ENCODE measurements around the gene MPHOSPH9. TPM values are rescaled to one million over a fixed set of nuclear protein-coding genes. Genes with fewer than 3 reads are reported as not detected.

The MPHOSPH9 gene
- total and polyA plus RNA-seq, 8 donors = 3.3 to 13.4 (median 6.8) TPM

DNA sequence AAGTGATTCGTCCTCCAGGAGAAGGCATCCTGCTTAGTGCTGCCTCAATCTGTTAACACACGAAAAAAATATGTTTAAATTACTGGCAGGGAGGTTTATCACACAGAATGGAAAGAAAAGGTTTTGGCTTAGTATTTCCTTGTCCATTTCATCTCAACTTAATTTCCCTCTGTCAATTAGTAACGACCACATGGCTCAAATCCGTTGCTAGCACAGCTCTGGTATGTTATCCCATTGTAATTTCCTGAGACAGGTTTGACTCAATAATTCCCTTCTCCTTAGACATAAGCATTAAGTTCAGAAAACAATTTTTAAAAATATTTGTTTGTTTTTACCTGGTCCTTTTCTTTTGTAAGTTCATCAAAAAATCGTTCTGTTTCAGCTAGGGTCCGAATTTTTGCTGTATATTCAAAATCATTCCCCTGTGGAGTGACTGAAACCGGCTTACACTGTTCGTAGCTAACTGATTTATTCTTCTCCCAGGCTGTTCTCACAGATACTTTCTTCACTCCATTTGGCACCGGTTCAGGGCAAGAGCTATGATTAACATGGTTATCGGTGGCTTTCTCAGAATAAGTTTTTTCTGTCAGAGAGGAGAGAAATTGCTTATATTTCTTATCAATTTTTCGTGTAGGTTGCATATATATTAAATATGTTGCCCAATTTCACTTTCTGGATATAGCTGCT is 72.0 kb downstream of the MPHOSPH9 start:
- H3K27ac ChIP-seq = peak overlapping the region; percentile 1 to 47 (median 40)
- WGBS, 2 donors = 47 to 50% methylated on average over 11 of the region's 11 CpGs
- ATAC-seq = peak in 3 of 4 donors; percentile 31 to 62 (median 47)
- H3K4me3 ChIP-seq = no peak overlapping the region
- no peaks in the 10 kb centered on the region for H3K36me3 ChIP-seq
- no peaks in the 10 kb centered on the region for H3K9me3 ChIP-seq
- peaks cover 4 to 22% (median 15%) of the 10 kb centered on the region in 3 donors for H3K4me1 ChIP-seq
- no peak for DNase-seq
- TF ChIP-seq, protein P1, sequence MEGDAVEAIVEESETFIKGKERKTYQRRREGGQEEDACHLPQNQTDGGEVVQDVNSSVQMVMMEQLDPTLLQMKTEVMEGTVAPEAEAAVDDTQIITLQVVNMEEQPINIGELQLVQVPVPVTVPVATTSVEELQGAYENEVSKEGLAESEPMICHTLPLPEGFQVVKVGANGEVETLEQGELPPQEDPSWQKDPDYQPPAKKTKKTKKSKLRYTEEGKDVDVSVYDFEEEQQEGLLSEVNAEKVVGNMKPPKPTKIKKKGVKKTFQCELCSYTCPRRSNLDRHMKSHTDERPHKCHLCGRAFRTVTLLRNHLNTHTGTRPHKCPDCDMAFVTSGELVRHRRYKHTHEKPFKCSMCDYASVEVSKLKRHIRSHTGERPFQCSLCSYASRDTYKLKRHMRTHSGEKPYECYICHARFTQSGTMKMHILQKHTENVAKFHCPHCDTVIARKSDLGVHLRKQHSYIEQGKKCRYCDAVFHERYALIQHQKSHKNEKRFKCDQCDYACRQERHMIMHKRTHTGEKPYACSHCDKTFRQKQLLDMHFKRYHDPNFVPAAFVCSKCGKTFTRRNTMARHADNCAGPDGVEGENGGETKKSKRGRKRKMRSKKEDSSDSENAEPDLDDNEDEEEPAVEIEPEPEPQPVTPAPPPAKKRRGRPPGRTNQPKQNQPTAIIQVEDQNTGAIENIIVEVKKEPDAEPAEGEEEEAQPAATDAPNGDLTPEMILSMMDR (IDR thresholded peaks at IDR 0.05) = no peak
- H3K27me3 ChIP-seq = no peaks in the 10 kb centered on the region
- FAIRE-seq = no peak
- intact Hi-C loops (cut with DNase I) = no loop called here

DNA sequence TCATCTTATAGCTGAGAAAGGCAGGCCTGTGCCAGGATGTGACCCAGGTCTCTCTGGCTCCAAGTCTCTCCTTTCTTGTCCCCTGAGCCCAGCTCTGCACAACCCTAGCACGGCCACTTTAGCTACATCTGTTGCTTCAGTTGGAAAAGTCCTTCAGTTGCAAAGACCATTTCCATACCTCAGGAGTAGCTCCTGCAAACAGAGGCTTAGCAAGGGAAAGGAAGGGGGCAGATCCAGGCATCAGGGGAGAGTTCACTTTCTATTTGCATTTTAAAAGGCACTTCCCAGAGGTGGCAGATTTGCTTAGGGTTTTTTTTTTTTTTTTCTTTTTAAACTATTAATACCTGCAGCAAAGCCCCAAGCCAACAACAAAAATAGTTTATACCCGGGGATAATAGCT is 79.0 kb downstream of the MPHOSPH9 start:
- no peak overlapping the region for H3K4me3 ChIP-seq
- ATAC-seq (no peak), FAIRE-seq (no peak), DNase-seq (no peak)
- no peaks in the 10 kb centered on the region for H3K9me3 ChIP-seq
- 75 to 82% methylated on average over 2 of the region's 2 CpGs for WGBS, 2 donors
- intact Hi-C loops (cut with DNase I) = no loop called here
- H3K27me3 ChIP-seq = no peaks in the 10 kb centered on the region
- H3K27ac ChIP-seq = no peak overlapping the region
- TF ChIP-seq, protein P1 (IDR thresholded peaks at IDR 0.05) = no peak
- H3K36me3 ChIP-seq = no peaks in the 10 kb centered on the region
- H3K4me1 ChIP-seq = peaks cover 0 to 11% (median 0%) of the 10 kb centered on the region in 3 donors

DNA sequence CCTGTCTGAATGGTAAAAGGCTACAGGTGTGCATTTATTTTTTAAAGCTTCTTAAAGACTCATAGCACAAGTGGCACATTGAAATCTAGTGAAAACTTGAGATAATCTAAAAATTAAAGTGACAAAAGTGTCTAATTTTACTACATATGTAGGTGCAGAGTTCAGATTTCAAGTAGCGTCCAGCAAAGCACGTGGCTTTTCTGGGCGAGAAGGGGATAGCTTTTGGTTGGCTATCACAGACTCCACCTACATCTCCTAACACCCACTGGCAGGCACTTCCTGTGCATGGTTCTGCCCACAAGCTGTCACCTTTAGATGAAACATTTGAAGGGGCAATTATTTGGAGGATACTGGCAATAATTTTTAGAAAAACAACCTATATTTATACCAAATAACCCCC is 80.1 kb downstream of the MPHOSPH9 start:
- H3K4me3 ChIP-seq = no peak overlapping the region
- no peaks in the 10 kb centered on the region for H3K36me3 ChIP-seq
- FAIRE-seq (no peak), ATAC-seq (no peak), DNase-seq (peak in 1 of 6 donors; percentile 4)
- no peaks in the 10 kb centered on the region for H3K27me3 ChIP-seq
- TF ChIP-seq, protein P1 (IDR thresholded peaks at IDR 0.05) = no peak
- no peak overlapping the region for H3K27ac ChIP-seq
- 80 to 85% methylated on average over 3 of the region's 3 CpGs for WGBS, 2 donors
- intact Hi-C loops (cut with DNase I) = no loop called here
- H3K4me1 ChIP-seq = peaks cover 0 to 11% (median 0%) of the 10 kb centered on the region in 3 donors
- H3K9me3 ChIP-seq = no peaks in the 10 kb centered on the region

DNA sequence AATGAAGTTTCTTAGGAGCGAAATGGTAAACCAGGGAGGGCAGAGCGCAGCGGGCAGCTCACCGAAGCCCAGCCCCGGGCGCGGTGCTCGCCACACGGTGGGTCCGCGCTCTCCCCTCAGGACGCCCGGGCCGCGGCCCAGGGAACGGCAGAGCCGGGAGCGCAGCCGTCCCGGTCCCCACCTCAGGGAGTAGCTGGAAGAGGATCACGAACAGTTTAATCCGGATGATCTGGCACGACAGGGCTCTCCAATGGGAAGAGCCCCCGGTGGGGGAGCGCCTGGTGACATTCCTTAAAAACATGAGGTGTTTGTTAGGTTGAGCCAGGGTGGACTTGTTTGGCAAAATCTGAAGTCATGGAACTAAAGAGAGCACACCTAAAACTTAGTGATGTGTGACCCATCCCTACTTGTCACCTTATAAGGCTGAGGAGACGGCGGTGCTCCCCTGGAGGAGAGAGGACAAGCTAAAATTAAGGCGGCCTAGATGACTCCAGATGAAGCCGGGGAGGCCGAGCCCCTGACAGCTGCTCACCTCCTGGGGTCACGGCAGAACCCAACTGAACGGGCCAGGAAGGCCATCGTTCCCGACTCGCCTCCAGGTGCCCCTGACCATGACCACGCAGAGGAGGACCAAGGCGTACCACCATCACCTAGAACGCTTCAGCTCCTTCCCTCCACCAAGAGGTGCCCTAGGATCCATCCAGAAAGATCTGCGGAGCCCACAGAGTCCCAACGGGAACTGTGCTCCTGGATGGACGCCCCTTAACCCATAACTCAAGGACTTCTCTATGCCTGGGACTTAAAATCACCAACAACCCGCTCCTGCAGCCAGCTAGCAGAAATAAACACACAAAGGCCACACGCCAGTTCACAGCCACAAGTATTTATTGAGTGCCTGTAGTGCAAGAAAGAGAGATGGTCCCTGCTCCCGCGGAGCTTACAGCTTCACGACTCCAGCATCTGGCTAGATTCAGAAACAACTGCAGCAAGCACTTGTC is 81.2 kb downstream of the MPHOSPH9 start:
- TF ChIP-seq, protein P1 (IDR thresholded peaks at IDR 0.05) = no peak
- Histone ChIP-seq H3K4me1 (peaks cover 0 to 11% (median 0%) of the 10 kb centered on the region in 3 donors), H3K27ac (peak overlapping the region; percentile 64 to 85 (median 77)), H3K27me3 (no peaks in the 10 kb centered on the region), H3K36me3 (no peaks in the 10 kb centered on the region), H3K9me3 (no peaks in the 10 kb centered on the region), H3K4me3 (peak overlapping the region; percentile 50 to 86 (median 74))
- ATAC-seq (peak; percentile 44 to 54 (median 49)), FAIRE-seq (no peak), DNase-seq (peak in 4 of 6 donors; percentile 19 to 74 (median 54))
- intact Hi-C loops (cut with DNase I) = no loop called here
- WGBS, 2 donors = 41% methylated on average over 46 of the region's 46 CpGs

All from pancreas (tissue), 10 donors.